Body of pancreas (tissue), 4 donors: ENCODE results near the gene GTF3C2. TPM values are rescaled to one million over a fixed set of nuclear protein-coding genes. Genes with fewer than 3 reads are reported as not detected.
"Not testable (repeated sequence)": the region's sequence is repeated elsewhere in the genome, so short reads cannot be mapped to it uniquely, and the experiment has no call there.

Experiments
- ATAC-seq: fragments of 150-250 bp; one replicate; pipeline ENCODE4 v1.9.1; 2016
- DNase-seq, 4 donors: peaks; one replicate each; pipeline ENCODE4 v3.0.0-alpha.2; 2019
- H3K27ac ChIP-seq, 4 donors: fragments of 200-600 bp; sonication (generic); 1 replicate in 3 of 4; 2 replicates in 1 of 4; pipeline versions ENCODE4 v1.5.1 to v1.6.1; 2016 to 2019; ENCODE audit warnings: mild to moderate bottlenecking in 1 of 4, mixed read lengths in 1 of 4, moderate library complexity in 1 of 4
- H3K27me3 ChIP-seq, 2 donors: fragments of 200-600 bp; sonication (generic); one replicate each; pipeline ENCODE4 v1.6.0; 2016; ENCODE audit warnings: mild to moderate bottlenecking in 1 of 2
- H3K36me3 ChIP-seq, 2 donors: fragments of 200-600 bp; sonication (generic); replicated peaks in 1 of 2; 2 replicates each; pipeline ENCODE4 v1.5.1; 2016; ENCODE audit warnings: low read depth in 2 of 2; ENCODE audit not compliant: insufficient read depth in 1 of 2
- H3K4me1 ChIP-seq: fragments of 200-600 bp; sonication (generic); one replicate; pipeline ENCODE4 v1.6.0; 2016
- H3K4me3 ChIP-seq, 2 donors: fragments of 200-600 bp; sonication (generic); 1 replicate in 1 of 2; 2 replicates in 1 of 2; pipeline ENCODE4 v1.5.1; 2016 to 2019
- H3K9me3 ChIP-seq, 3 donors: fragments of 200-600 bp; sonication (generic); 1 replicate in 2 of 3; 2 replicates in 1 of 3; pipeline ENCODE4 v1.5.1; 2016
- CTCF ChIP-seq, 7 experiments: fragments of 450-650 bp in 4 of 7; fragments of 200-600 bp in 3 of 7; sonication (generic) in 3 of 7; IDR thresholded peaks; one replicate each; pipeline ENCODE4 v1.5.1; 2016 to 2019; ENCODE audit warnings: antibody characterized with exemption in 7 of 7
- POLR2A ChIP-seq, 3 donors: fragments of 450-650 bp; IDR thresholded peaks; one replicate each; pipeline ENCODE4 v1.6.1; 2016; ENCODE audit warnings: antibody characterized with exemption in 3 of 3, mild to moderate bottlenecking in 2 of 3
- WGBS, 2 donors: methylation state at CpG; one replicate each; pipeline ENCODE4 v1.1.5; 2017; 5-methylcytosine and 5-hydroxymethylcytosine counted together
- intact Hi-C: fragments of 100-400 bp; cut with DNase I; formaldehyde crosslinking; loops from one replicate; pipeline ENCODE4 v1.15.1; 2023
- total RNA-seq, 2 donors: library from RNA; depleted of rRNA; stranded (reverse); fragments of >200 nt; gene quantifications; one replicate each; pipeline ENCODE4 v1.1.0, GENCODE V29; 2016

GTF3C2 gene
- total RNA-seq, 2 donors from 2014 or later = 26.2 to 73.2 TPM

- Histone ChIP-seq H3K4me3 (no peak overlapping the region), H3K9me3 (no peaks in the 10 kb centered on the region), H3K27me3 (no peaks in the 10 kb centered on the region), H3K4me1 (peaks cover 45% of the 10 kb centered on the region), H3K36me3 (no peaks in the 10 kb centered on the region), H3K27ac (no peak overlapping the region)
- intact Hi-C loops = no loop called here
- TF ChIP-seq CTCF (IDR thresholded peaks at IDR 0.05) = no peak
- DNase-seq (no peak), ATAC-seq (no peak)
- WGBS, 2 donors = 66 to 71% methylated on average over 7 of the region's 7 CpGs
Measured at GRCh38 chr2:27353762-27354596, 2.6 kb downstream of the GTF3C2 start.

GRCh38 chr2:27353386-27353761, 3.2 kb downstream of the GTF3C2 start:
- H3K9me3 ChIP-seq, intact Hi-C loops, H3K27me3 ChIP-seq, H3K27ac ChIP-seq, ATAC-seq, H3K36me3 ChIP-seq, DNase-seq, H3K4me3 ChIP-seq: not testable (repeated sequence)
- peaks cover 43% of the 10 kb centered on the region for H3K4me1 ChIP-seq
- 95 to 98% methylated on average over 5 of the region's 5 CpGs for WGBS, 2 donors

DNA sequence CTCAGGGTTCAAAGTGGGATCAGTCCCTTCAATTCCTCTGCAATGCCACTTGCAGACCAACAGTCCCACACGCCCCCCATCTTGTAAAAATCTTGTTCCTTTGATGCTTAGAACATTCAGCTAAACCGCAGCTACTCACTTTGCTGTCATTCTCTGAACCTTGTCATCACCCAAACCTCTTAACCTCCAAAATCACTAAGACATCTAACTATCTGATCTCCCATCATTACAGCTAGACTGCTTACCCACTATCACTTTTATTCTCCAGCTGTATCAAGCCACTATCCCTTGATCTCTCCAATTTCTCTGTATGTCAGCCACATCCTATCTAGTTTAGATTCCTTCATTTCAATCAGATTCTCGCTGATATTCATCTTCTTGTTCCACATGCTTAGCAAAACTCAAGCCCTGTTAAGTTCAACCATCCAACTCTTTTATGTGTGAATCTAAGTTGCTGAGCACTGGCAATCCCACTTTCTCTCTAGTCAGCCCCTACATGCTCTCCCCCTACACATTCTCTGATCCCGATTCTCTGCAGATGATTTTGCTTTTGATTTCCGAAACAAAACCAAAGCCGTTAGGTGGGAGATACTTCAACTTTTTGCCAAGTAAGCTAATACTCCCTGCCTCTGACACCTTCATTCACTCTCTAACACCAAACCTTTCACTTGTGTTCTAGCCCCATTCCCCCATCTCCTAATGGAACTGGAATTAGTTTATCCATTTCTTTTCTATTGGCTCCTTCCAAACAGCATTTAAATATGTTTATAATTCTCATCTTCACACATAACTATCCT, 4.6 kb downstream of the GTF3C2 start:
- no peaks in the 10 kb centered on the region for H3K9me3 ChIP-seq
- H3K27me3 ChIP-seq = no peaks in the 10 kb centered on the region
- peaks cover 33% of the 10 kb centered on the region for H3K4me1 ChIP-seq
- no peak for ATAC-seq
- no peak overlapping the region for H3K27ac ChIP-seq
- DNase-seq = no peak
- intact Hi-C loops = no loop called here
- H3K36me3 ChIP-seq = no peaks in the 10 kb centered on the region
- H3K4me3 ChIP-seq = no peak overlapping the region
- TF ChIP-seq CTCF (IDR thresholded peaks at IDR 0.05) = no peak
- TF ChIP-seq POLR2A (IDR thresholded peaks at IDR 0.05) = no peak
- 82 to 84% methylated on average over 6 of the region's 6 CpGs for WGBS, 2 donors

DNA sequence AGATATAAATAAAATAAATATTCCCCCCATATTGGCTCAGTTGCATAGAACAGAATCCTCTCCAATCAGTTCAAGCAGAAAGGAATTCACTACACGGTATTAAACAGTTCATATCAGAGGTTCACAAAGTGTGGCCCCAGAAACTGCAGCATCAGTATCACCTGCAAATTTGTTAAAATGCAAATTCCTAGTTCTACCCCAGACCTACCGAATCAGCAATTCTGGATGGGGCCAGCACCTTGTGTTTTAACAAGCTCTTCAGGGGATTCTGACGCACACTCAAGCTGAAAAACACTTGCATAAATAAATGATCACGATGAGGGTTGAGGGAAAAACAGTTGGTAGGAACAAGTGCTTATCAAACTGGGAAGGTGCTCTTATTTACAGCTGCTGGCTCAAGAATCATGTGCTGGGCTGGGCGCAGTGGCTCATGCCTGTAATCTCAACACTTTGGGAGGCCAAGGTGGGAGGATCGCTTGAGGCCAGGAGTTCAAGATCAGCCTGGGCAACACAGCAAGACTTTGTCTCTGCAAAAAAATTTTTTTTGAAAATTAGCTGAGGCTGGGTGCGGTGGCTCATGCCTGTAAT, 6.4 kb downstream of the GTF3C2 start:
- Histone ChIP-seq H3K4me3 (no peak overlapping the region), H3K27ac (no peak overlapping the region), H3K27me3 (no peaks in the 10 kb centered on the region), H3K4me1 (peaks cover 27% of the 10 kb centered on the region), H3K9me3 (no peaks in the 10 kb centered on the region), H3K36me3 (no peaks in the 10 kb centered on the region)
- intact Hi-C loops = no loop called here
- ATAC-seq (no peak), DNase-seq (peak in 1 of 4 donors; percentile 20)
- WGBS, 2 donors = 46 to 51% methylated on average over 7 of the region's 7 CpGs
- no peak for TF ChIP-seq CTCF (IDR thresholded peaks at IDR 0.05)
- no peak for TF ChIP-seq POLR2A (IDR thresholded peaks at IDR 0.05)

DNA sequence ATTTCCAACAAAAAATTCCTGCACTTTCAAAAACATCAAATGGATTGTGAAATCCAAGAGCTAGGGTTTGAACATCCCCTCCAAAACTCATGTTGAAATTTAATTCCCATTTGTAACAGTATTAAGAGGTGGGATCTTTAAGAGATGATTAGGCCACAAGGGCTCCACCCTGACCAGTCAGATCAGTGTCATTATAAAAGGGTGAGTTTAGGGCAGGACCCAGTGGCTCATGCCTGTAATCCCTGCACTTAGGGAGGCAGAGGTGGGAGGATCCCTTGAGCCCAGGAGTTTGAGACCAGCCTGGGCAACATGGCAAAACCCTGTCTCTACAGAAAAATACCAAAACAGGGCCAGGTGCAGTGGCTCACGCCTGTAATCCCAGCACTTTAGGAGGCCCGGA, 8.9 kb downstream of the GTF3C2 start:
- no peak overlapping the region for H3K27ac ChIP-seq
- H3K36me3 ChIP-seq = peaks cover 0 to 3% of the 10 kb centered on the region in 2 donors
- WGBS, 2 donors = 94% methylated on average over 2 of the region's 2 CpGs; no CpG with 5 or more reads in 1 of the 2 donors
- no peak for ATAC-seq
- peaks cover 8% of the 10 kb centered on the region for H3K4me1 ChIP-seq
- no peak for DNase-seq
- no peak overlapping the region for H3K4me3 ChIP-seq
- H3K27me3 ChIP-seq = no peaks in the 10 kb centered on the region
- TF ChIP-seq CTCF (IDR thresholded peaks at IDR 0.05) (no peak), POLR2A (IDR thresholded peaks at IDR 0.05) (no peak)
- H3K9me3 ChIP-seq = no peaks in the 10 kb centered on the region
- intact Hi-C loops = no loop called here
